Activated CD8-positive, alpha-beta memory T cell treated with anti-CD3 and anti-CD28 coated beads, Interleukin-2, amount 50 U/mL, for 1 hour (primary cell): ENCODE results near the gene NPW.
"Not testable (repeated sequence)": the region's sequence is repeated elsewhere in the genome, so short reads cannot be mapped to it uniquely, and the experiment has no call there.

Experiments
- DNase-seq: peaks from one replicate; pipeline ENCODE4 v3.0.0-alpha.2; 2020; ENCODE audit errors: extremely low read depth

NPW gene

GRCh38 chr16:2023092-2024031 is 3.8 kb downstream of the NPW start:
- peak; percentile 69 for DNase-seq

GRCh38 chr16:2024032-2024420 is 4.4 kb downstream of the NPW start:
- no peak for DNase-seq

DNA sequence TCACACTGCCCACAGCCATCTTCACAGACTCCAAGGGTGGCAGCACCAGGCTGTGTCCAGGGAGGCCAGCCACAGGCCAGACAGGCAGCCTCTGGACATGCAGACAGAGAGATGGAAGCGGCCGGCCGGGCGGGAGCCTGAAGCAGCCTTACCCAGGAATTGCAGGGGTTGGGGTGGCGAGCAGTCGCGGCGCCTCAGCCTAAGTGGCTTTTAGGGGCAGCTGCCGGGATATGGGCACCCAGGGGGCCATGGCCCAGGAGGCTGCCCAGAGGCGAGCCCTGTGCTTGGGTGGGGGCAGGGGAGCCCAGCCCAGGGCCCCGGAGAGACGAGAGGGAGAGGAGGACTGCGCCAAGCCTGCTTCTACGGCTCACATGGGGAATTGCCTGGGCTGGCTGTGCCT is 5.7 kb downstream of the NPW start:
- no peak for DNase-seq

- no peak for DNase-seq
These were observed 6.4 kb downstream of the NPW start for GRCh38 chr16:2025878-2026460.

- DNase-seq: no peak
These were observed 7.0 kb downstream of the NPW start, which contains the start of gene NHERF2 for GRCh38 chr16:2026461-2027023. Gene NHERF2, plus strand, starts transcription at chr16:2026902. Its CDS starts 104 bp downstream, at chr16:2027006.

DNA sequence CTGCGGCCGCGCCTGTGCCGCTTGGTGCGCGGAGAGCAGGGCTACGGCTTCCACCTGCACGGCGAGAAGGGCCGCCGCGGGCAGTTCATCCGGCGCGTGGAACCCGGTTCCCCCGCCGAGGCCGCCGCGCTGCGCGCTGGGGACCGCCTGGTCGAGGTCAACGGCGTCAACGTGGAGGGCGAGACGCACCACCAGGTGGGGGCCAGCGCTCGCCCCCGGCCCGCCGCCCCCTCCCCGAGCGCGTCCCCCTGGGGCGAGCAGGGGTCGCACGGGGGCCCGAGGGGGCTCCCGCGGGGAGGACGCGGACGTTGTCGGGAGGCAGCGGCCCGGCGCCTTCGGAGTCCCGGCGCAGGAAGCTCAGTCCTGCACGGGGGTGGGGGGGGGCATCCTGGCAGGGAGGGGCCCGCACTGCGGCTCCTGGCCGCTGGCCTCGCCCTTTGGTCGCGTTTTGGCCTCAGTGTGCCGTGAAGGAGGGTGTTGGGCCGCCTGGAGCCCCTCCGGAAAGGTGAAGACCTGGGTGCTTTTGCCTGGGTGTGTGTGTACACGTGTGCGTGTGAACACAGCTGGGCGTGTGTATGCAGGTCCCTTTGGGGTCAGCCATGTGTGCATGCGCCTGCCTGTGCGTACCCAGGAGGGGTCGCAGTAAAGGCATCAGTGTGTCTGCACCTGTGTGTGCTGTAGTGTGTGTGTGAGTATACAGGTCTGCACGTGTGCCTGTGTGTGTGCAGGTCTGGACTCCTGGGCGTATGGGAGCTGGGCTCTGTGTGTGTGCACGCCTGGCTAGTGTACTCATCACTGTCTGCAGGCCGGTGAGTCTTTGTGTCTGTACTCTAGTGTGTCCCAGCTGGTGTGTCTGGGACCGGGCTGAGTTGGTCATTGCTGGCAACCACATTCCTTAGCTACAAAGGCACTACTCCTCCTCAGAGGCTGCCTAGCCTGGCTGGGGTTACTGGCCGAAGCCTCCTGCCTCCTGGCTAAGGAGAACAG is 7.7 kb downstream of the NPW start:
- no peak for DNase-seq

- no peak for DNase-seq
These were observed 8.6 kb downstream of the NPW start for GRCh38 chr16:2028146-2028545.

DNA sequence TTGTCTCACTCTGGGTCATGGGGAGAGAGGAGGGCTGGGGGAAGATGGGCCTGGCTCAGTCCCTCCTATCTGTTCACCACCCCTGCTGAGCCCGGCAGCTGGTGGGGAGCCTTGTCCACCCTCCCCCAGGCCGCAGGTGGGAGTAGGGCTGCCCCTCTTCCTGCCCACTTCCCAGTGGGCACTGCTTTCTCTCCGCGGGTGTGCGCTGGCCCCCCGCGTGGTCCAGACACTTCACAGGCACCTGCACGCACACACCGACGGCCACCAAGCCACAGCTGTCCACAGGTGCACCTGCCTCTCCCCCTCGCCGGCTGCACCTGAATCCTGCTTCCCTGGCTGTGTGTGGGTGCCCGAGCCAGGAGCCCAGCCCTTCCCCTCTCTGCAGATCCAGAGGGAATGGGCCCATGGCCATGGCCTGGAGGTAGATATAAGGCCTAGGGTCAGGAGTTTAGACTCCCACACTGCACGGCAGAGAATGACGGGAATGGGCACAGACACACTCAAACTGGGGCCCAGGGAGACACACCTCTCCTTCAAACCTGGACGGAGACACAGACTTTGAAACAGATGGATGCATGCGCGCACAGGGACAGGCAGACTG is 9.1 kb downstream of the NPW start:
- no peak for DNase-seq

GRCh38 chr16:2029350-2029749 is 9.8 kb downstream of the NPW start:
- DNase-seq: no peak

DNA sequence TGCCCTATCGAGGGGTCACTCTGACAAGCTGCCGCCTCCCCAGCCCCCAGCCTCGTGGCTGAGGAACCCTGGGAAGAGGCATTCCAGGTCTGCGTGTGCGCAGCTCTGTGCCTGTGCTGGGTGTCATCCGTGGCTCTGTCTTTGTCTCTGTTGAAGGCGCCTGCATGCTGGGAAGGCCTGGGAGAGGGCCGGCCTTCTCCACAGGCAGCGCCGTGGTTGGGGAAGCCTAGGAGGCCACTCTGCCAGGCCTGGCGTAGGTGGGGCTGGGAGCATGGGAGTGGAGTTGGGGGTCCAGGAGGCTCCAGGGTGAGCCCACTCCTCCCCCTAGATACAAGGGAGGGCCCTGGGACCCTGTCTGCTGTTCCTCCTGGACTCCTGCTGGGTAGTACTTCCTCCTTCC is 10.5 kb downstream of the NPW start:
- no peak for DNase-seq

DNA sequence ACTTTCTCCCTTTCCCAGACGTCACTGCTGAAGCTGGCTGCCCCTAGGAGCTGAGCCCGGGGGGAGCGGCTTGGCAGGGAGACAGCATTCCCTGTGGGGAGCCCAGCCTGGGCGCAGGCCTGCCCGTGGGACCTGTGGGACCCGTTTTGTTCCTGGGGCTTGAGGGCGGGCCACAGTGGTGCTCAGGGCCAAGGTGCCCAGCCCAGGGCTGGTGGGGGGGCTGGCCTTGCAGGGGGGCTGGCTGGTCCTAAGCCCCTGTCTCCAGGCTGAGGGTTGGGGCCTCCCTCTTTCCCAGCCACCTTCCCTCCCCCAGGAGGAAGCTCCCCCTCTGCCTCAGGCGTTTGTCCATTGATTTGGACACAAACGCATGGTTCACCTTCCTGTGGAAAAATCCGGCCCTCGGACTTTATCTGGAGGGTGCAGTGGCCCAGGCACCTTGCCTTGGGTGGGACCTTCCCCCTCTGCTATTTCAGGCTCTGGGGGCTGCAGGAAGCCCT is 11.5 kb downstream of the NPW start:
- DNase-seq: no peak

DNA sequence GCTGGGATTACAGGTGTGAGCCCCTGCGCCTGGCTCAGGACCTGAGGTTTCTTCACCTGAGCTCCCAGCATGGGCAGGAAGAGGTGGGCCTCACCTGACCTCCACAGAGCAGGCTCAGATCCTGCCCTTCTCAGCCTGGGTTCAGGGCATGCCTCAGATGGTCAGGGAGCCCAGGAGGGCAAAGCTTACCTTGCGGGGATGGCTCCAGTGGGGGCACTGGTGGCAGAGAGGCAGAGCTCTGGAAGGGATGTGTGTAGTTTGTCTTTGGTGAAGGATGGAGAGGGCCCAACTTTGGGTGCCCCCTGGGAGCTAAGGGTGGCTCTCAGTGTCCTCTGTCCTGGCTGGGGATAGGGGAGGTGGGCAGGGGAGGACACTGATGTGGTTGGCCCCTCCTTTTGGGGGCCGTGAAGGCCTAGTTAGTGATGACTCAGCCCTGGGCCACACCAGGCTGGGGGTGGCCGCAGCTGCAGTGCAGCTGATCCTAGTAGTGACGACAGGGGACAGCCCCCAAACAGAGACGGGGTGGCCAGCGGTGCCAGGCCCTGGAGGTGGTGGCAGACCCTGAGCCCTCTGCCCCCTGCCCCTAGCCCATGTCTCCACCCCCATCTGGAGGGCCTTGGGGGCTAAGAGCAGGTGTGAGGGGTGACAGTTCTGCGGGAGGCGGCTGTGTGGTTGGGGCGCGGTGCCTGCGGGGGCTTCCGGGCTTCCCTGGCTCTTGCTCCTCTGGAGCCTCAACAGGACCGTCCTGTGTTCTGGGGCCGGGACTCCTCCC is 12.9 kb downstream of the NPW start:
- no peak for DNase-seq

GRCh38 chr16:2033057-2033908 is 13.7 kb downstream of the NPW start:
- DNase-seq: no peak

DNA sequence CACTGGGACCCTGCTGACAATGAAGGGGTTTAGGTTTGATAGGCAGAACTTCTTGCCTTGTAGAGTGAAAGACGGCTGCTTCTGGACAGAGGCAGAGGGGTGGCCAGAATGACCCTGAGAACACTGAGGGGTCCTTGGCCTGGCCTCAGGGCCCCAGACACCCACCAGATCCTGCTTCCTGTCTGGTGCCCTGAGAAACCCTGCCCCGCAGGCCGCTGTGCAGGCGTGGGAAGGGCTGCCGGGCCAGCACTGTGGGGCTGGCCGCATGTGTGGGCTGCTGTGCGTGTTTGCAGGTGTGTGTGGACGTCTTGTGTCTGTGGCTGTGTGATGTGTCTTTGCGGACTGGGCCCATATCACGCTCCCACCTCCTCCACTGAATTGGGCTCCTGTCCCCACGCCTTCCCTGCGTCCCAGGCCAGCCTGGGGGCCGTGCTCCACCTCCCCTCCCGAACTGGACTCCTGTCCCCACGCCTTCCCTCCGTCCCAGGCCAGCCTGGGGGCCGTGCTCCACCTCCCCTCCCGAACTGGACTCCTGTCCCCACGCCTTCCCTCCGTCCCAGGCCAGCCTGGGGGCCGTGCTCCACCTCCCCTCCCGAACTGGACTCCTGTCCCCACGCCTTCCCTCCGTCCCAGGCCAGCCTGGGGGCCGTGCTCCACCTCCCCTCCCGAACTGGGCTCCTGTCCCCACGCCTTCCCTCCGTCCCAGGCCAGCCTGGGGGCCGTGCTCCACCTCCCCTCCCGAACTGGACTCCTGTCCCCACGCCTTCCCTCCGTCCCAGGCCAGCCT is 14.5 kb downstream of the NPW start:
- not testable (repeated sequence) for DNase-seq

DNA sequence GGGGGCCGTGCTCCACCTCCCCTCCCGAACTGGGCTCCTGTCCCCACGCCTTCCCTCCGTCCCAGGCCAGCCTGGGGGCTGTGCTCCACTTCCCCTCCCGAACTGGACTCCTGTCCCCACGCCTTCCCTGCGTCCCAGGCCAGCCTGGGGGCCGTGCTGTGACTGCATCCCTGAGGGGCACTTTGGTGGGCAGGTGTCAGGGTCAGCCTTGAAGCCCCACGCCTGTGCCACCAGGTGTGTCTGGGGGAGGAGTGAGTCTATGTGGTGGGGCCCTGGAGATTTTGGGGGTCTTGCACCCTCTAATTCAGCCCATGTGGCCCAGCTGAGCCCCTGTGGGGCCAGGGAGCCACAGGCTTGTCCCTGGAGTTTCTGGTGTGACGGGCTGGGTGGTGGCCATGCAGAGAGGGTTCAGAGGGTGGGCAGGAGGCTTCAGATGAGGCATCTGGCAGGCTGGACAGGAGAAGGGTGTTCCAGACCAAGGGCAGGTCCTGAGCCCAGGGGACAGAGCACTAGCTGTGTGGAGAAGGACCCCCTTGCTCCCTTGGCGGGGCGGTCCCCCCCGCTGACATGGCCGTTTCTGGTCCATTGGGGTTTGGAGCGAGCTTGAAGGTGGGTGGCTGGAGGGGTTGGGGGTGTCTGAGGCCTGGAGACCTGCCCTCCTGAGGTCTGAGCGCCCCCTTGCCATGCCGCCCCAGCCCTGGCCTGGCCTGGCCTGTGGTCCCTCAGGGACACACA is 15.3 kb downstream of the NPW start:
- DNase-seq: no peak

GRCh38 chr16:2035431-2036199 is 16.0 kb downstream of the NPW start:
- no peak for DNase-seq
